Ovary (tissue), 9 donors: ENCODE results near the gene MYOM3. TPM values are rescaled to one million over a fixed set of nuclear protein-coding genes. Genes with fewer than 3 reads are reported as not detected.

Experiments used
- DNase-seq, 5 donors: peaks; one replicate each; pipeline ENCODE4 v3.0.0-alpha.2; 2019 to 2020
- H3K27ac ChIP-seq, 2 donors: fragments of 200-600 bp; one replicate each; pipeline versions ENCODE4 v1.5.1 to v1.8.0; 2019 to 2022
- H3K27me3 ChIP-seq: fragments of 200-600 bp; one replicate; pipeline ENCODE4 v1.8.0; 2022
- H3K36me3 ChIP-seq: fragments of 200-600 bp; sonication (generic); one replicate; pipeline ENCODE4 v1.5.1; 2019
- H3K4me1 ChIP-seq: one replicate; pipeline ENCODE4 v1.8.1; 2013; ENCODE audit warnings: mild to moderate bottlenecking, moderate library complexity; ENCODE audit not compliant: insufficient read depth
- H3K4me3 ChIP-seq: fragments of 200-600 bp; sonication (generic); one replicate; pipeline ENCODE4 v1.5.1; 2017
- H3K9me3 ChIP-seq, 2 donors: fragments of 200-600 bp in 1 of 2; sonication (generic) in 1 of 2; one replicate each; pipeline versions ENCODE4 v1.5.1 to v1.8.1; 2013 to 2019; ENCODE audit warnings: mild to moderate bottlenecking in 1 of 2, moderate library complexity in 1 of 2
- CTCF ChIP-seq, 3 donors: fragments of 450-650 bp in 2 of 3; fragments of 200-600 bp in 1 of 3; IDR thresholded peaks; one replicate each; pipeline versions ENCODE4 v1.5.1 to v1.8.0; 2016 to 2022; ENCODE audit warnings: antibody characterized with exemption in 3 of 3, mild to moderate bottlenecking in 1 of 3
- EP300 ChIP-seq: sonication (generic); formaldehyde crosslinking; IDR thresholded peaks from one replicate; pipeline ENCODE4 v1.6.1; 2017; ENCODE audit warnings: antibody characterized with exemption
- POLR2A ChIP-seq: fragments of 450-650 bp; IDR thresholded peaks from one replicate; pipeline ENCODE4 v1.6.1; 2017; ENCODE audit warnings: antibody characterized with exemption, mild to moderate bottlenecking, moderate library complexity
- WGBS, 3 donors: extraction: QIAGEN DNeasy Blood & Tissue Kit in 1 of 3; methylation state at CpG; one replicate each; pipeline versions ENCODE4 v1.1.5 to v1.1.7; 2013 to 2017; 5-methylcytosine and 5-hydroxymethylcytosine counted together
- intact Hi-C, 4 donors: fragments of 100-400 bp; cut with DNase I; formaldehyde crosslinking; loops; one replicate each; pipeline versions ENCODE4 v1.11.0 to v1.15.1; 2022 to 2023
- polyA plus RNA-seq, 2 donors: library from polyadenylated mRNA; stranded (reverse); fragments of 200-250 nt in 1 of 2; fragments of 350-450 nt in 1 of 2; fragmentation: Illumina TruSeq in 1 of 2; extraction: RNeasy Lipid Tissue Mini Kit (QIAGEN cat#74804) in 1 of 2; gene quantifications; one replicate each; pipeline ENCODE4 v1.2.3, GENCODE V29; 2013 to 2014
- total RNA-seq, 7 donors: library from RNA; depleted of rRNA in 2 of 7; stranded (reverse); fragments of >200 nt in 2 of 7; fragmentation: NEBNext Ultra II Directional in 3 of 7; extraction: Animal tissue kit (Norgen Biotek cat#: 25700) in 3 of 7; gene quantifications; one replicate each; pipeline versions ENCODE4 v1.1.0 to v1.2.4, GENCODE V29; 2016 to 2023
- donor health status: DM: no; HTN: no; CAD: no; lungs with moderate emphysema.
- donor health status: DM: no; HTN: no; CAD: no.
- donor health status: Bipolar disorder and iron deficiency.
- donor health status: DM: yes; HTN: yes; CAD: no.
- donor health status: DM: no; HTN: no; CAD: no.
- donor health status: DM: yes; HTN: yes; CAD: no.

The MYOM3 gene
- total and polyA plus RNA-seq, 9 donors: 0.08 to 1.2 (median 0.27) TPM

GRCh38 chr1:24077278-24077978 lies 34.5 kb downstream of the MYOM3 start:
- intact Hi-C loops: loop anchor here in 1 of 4 donors (10.0 kb wide), 1 partner anchor 317 kb away; no protein-coding TSS in a partner anchor
- Histone ChIP-seq H3K36me3 (no peaks in the 10 kb centered on the region), H3K4me3 (no peak overlapping the region), H3K9me3 (no peaks in the 10 kb centered on the region), H3K4me1 (no peaks in the 10 kb centered on the region), H3K27me3 (no peaks in the 10 kb centered on the region), H3K27ac (no peak overlapping the region)
- DNase-seq: no peak
- no peak for TF ChIP-seq POLR2A
- 85 to 89% (median 85%) methylated on average over 16 of the region's 16 CpGs for WGBS, 3 donors

- no peak for TF ChIP-seq EP300
- TF ChIP-seq CTCF (IDR thresholded peaks at IDR 0.05): no peak
- no peak for TF ChIP-seq POLR2A
Measured at GRCh38 chr1:24075946-24076345, 36.0 kb downstream of the MYOM3 start.

GRCh38 chr1:24075590-24075854 lies 36.4 kb downstream of the MYOM3 start:
- TF ChIP-seq CTCF (IDR thresholded peaks at IDR 0.05) (no peak), POLR2A (no peak), EP300 (no peak)
- Histone ChIP-seq H3K27ac (no peak overlapping the region), H3K9me3 (no peaks in the 10 kb centered on the region), H3K36me3 (no peaks in the 10 kb centered on the region), H3K4me1 (no peaks in the 10 kb centered on the region), H3K4me3 (no peak overlapping the region), H3K27me3 (no peaks in the 10 kb centered on the region)
- no peak for DNase-seq
- intact Hi-C loops: loop anchor here in 1 of 4 donors (10.0 kb wide), 1 partner anchor 319 kb away; no protein-coding TSS in a partner anchor
- 81 to 86% (median 86%) methylated on average over 4 of the region's 4 CpGs for WGBS, 3 donors

More at GRCh38 chr1:24075946-24076345, 36.0 kb downstream of the MYOM3 start:
- Histone ChIP-seq H3K27ac (no peak overlapping the region), H3K4me1 (no peaks in the 10 kb centered on the region), H3K9me3 (no peaks in the 10 kb centered on the region), H3K36me3 (no peaks in the 10 kb centered on the region), H3K27me3 (no peaks in the 10 kb centered on the region), H3K4me3 (no peak overlapping the region)
- WGBS, 3 donors: 87 to 92% (median 89%) methylated on average over 8 of the region's 8 CpGs
- DNase-seq: no peak
- intact Hi-C loops: loop anchor here in 1 of 4 donors (10.0 kb wide), 1 partner anchor 319 kb away; no protein-coding TSS in a partner anchor

GRCh38 chr1:24074817-24075589 lies 36.9 kb downstream of the MYOM3 start:
- no peak for DNase-seq
- intact Hi-C loops: loop anchor here in 1 of 4 donors (10.0 kb wide), 1 partner anchor 320 kb away; no protein-coding TSS in a partner anchor
- 79 to 83% (median 80%) methylated on average over 15 of the region's 15 CpGs for WGBS, 3 donors
- Histone ChIP-seq H3K36me3 (no peaks in the 10 kb centered on the region), H3K27ac (no peak overlapping the region), H3K27me3 (no peaks in the 10 kb centered on the region), H3K4me3 (no peak overlapping the region), H3K4me1 (no peaks in the 10 kb centered on the region), H3K9me3 (no peaks in the 10 kb centered on the region)
- TF ChIP-seq EP300 (no peak), POLR2A (no peak), CTCF (IDR thresholded peaks at IDR 0.05) (no peak)

- DNase-seq: no peak
- 63 to 75% (median 64%) methylated on average over 5 of the region's 5 CpGs for WGBS, 3 donors
- intact Hi-C loops: loop anchor here in 1 of 4 donors (10.0 kb wide), 1 partner anchor 321 kb away; no protein-coding TSS in a partner anchor
Measured at GRCh38 chr1:24074196-24074595, 37.7 kb downstream of the MYOM3 start.

More at GRCh38 chr1:24074196-24074595, 37.7 kb downstream of the MYOM3 start:
- H3K4me3 ChIP-seq: no peak overlapping the region
- no peak overlapping the region for H3K27ac ChIP-seq
- no peaks in the 10 kb centered on the region for H3K4me1 ChIP-seq
- no peak for TF ChIP-seq EP300
- TF ChIP-seq CTCF (IDR thresholded peaks at IDR 0.05): no peak
- TF ChIP-seq POLR2A: no peak
- H3K9me3 ChIP-seq: no peaks in the 10 kb centered on the region
- H3K36me3 ChIP-seq: no peaks in the 10 kb centered on the region
- no peaks in the 10 kb centered on the region for H3K27me3 ChIP-seq
